Colonic mucosa (tissue), 4 donors: ENCODE measurements around the gene SSTR3. TPM values are rescaled to one million over a fixed set of nuclear protein-coding genes. Genes with fewer than 3 reads are reported as not detected.

Source experiments
- DNase-seq: peaks from one replicate; pipeline ENCODE4 v3.0.0-alpha.2; 2020
- H3K27ac ChIP-seq: fragments of 200-600 bp; one replicate; pipeline ENCODE4 v1.8.0; 2021
- H3K27me3 ChIP-seq: fragments of 200-600 bp; one replicate; pipeline ENCODE4 v1.8.0; 2021
- H3K36me3 ChIP-seq: fragments of 200-600 bp; one replicate; pipeline ENCODE4 v1.8.0; 2021
- H3K4me1 ChIP-seq: fragments of 200-600 bp; one replicate; pipeline ENCODE4 v1.8.0; 2021; ENCODE audit warnings: mild to moderate bottlenecking
- H3K4me3 ChIP-seq: fragments of 200-600 bp; one replicate; pipeline ENCODE4 v1.8.0; 2021
- H3K9ac ChIP-seq, 2 donors: one replicate each; pipeline ENCODE4 v1.7.0; 2013; ENCODE audit warnings: control low read depth in 2 of 2, low read depth in 2 of 2, low read length in 2 of 2
- H3K9me3 ChIP-seq: fragments of 200-600 bp; one replicate; pipeline ENCODE4 v1.8.0; 2021
- CTCF ChIP-seq: fragments of 200-600 bp; IDR thresholded peaks from one replicate; pipeline ENCODE4 v1.8.0; 2022; ENCODE audit warnings: antibody characterized with exemption, mild to moderate bottlenecking
- intact Hi-C: fragments of 100-400 bp; cut with DNase I; formaldehyde crosslinking; loops from one replicate; pipeline ENCODE4 v1.14.1; 2022
- total RNA-seq, 2 donors: library from RNA; stranded (reverse); fragmentation: NEBNext Ultra II Directional in 1 of 2; extraction: Animal tissue kit (Norgen Biotek cat#: 25700) in 1 of 2; gene quantifications; one replicate each; pipeline ENCODE4 v1.2.1, GENCODE V29; 2021
- donor health status: healthy.
- donor health status: DM: no; HTN: no; CAD: no.
- donor health status: DM: no; HTN: no; CAD: no.

SSTR3 gene
- total RNA-seq, 2 donors from 2014 or later = 0.12 TPM; not detected in 1

GRCh38 chr22:37156686-37157435 is 55.4 kb downstream of the SSTR3 start:
- Histone ChIP-seq H3K27me3 (no peaks in the 10 kb centered on the region), H3K36me3 (no peaks in the 10 kb centered on the region), H3K27ac (no peak overlapping the region), H3K9me3 (no peaks in the 10 kb centered on the region), H3K9ac (no peak overlapping the region), H3K4me3 (no peak overlapping the region), H3K4me1 (no peaks in the 10 kb centered on the region)
- no peak for DNase-seq
- TF ChIP-seq CTCF = no peak
- intact Hi-C loops = no loop called here

GRCh38 chr22:37155971-37156370 is 56.3 kb downstream of the SSTR3 start:
- no peak overlapping the region for H3K27ac ChIP-seq
- DNase-seq = no peak
- H3K4me3 ChIP-seq = no peak overlapping the region
- no peaks in the 10 kb centered on the region for H3K4me1 ChIP-seq
- H3K27me3 ChIP-seq = no peaks in the 10 kb centered on the region
- H3K36me3 ChIP-seq = no peaks in the 10 kb centered on the region
- no peak overlapping the region for H3K9ac ChIP-seq
- TF ChIP-seq CTCF = no peak
- H3K9me3 ChIP-seq = no peaks in the 10 kb centered on the region
- intact Hi-C loops = no loop called here

- no peaks in the 10 kb centered on the region for H3K36me3 ChIP-seq
- H3K9ac ChIP-seq = no peak overlapping the region
- H3K9me3 ChIP-seq = no peaks in the 10 kb centered on the region
- H3K4me3 ChIP-seq = no peak overlapping the region
- no peaks in the 10 kb centered on the region for H3K4me1 ChIP-seq
- no peak for TF ChIP-seq CTCF
- DNase-seq = no peak
- H3K27ac ChIP-seq = no peak overlapping the region
- intact Hi-C loops = no loop called here
- no peaks in the 10 kb centered on the region for H3K27me3 ChIP-seq
Measured at GRCh38 chr22:37154925-37155712, 57.2 kb downstream of the SSTR3 start.

Other genes with a start within 250 kb of the SSTR3 start
- 100 to 1,000 TPM; 410 to 474 TPM for gene TST, start 193.0 kb downstream of the SSTR3 start, total RNA-seq
- 100 to 1,000 TPM; 217 to 259 TPM for gene MPST, start 192.7 kb downstream of the SSTR3 start, total RNA-seq
- 10 to 100 TPM; 25.4 to 39.9 TPM for gene KCTD17, start 160.7 kb downstream of the SSTR3 start, total RNA-seq
- gene TMPRSS6, start 102.8 kb downstream of the SSTR3 start, total RNA-seq = 1 to 10 TPM in 1 of 2 donors, under 1 TPM in 1; 0.10 to 1.5 TPM
- gene IL2RB, start 62.6 kb downstream of the SSTR3 start, total RNA-seq = 1 to 10 TPM; 2.0 to 2.7 TPM
- 10 to 100 TPM in 1 of 2 donors, 1 to 10 TPM in 1; 9.3 to 16.7 TPM for gene C1QTNF6, start 24.2 kb downstream of the SSTR3 start, total RNA-seq
- gene RAC2, start 31.8 kb upstream of the SSTR3 start, total RNA-seq = 10 to 100 TPM; 27.4 to 27.6 TPM
- 1 to 10 TPM; 3.0 to 7.4 TPM for gene CYTH4, start 70.0 kb upstream of the SSTR3 start, total RNA-seq
- gene ELFN2, start 215.0 kb upstream of the SSTR3 start, total RNA-seq = under 1 TPM; 0.07 to 0.21 TPM